GM12878 (cell line): ENCODE measurements around the gene ADAM15. TPM values are rescaled to one million over a fixed set of nuclear protein-coding genes. Genes with fewer than 3 reads are reported as not detected.

Source experiments
- ATAC-seq: fragments of 200-7000 bp; cut with Tn5 transposase; 3 replicates; pipeline ENCODE4 v1.9.1; 2020; ENCODE audit warnings: mild to moderate bottlenecking, moderate library complexity
- BruUV-seq: library from RNA; stranded (reverse); fragments of 400-500 nt; replicated peaks from 2 replicates; lab custom pipeline; 2021; lab: Mats Ljungman, UMichigan
- CTCF ChIA-PET: fragments of 300-600 bp; sonication (Branson Sonifier 250); formaldehyde crosslinking; extraction: SDS; loops from one replicate; lab custom pipeline; 2021; ENCODE audit warnings: inconsistent platforms; lab: Yijun Ruan, JAX
- POLR2A ChIA-PET: fragments of 350-600 bp; formaldehyde crosslinking; extraction: SDS; loops from one replicate; lab custom pipeline; 2021; ENCODE audit warnings: inconsistent platforms; lab: Charles Lee
- RAD21 ChIA-PET: fragments of 300-600 bp; sonication (Branson Sonifier 250); formaldehyde crosslinking; loops from one replicate; lab custom pipeline; 2023; ENCODE audit warnings: antibody characterized with exemption; ENCODE audit not compliant: unreplicated experiment; lab: Charles Lee
- SMC1A ChIA-PET: fragments of 300-600 bp; sonication (Branson Sonifier 250); formaldehyde crosslinking; loops from one replicate; lab custom pipeline; 2023; ENCODE audit not compliant: unreplicated experiment, uncharacterized antibody; lab: Charles Lee
- DNase-seq: peaks from one replicate; pipeline ENCODE4 v3.0.0-alpha.2; 2011; ENCODE audit warnings: low read depth, low spot score
- FAIRE-seq: peaks from 3 replicates; lab custom pipeline; 2011; peaks lifted over from hg19 to GRCh38; lab: Jason Lieb, UNC
- H2AFZ ChIP-seq: 2 replicates; pipeline ENCODE4 v1.6.0; 2011; ENCODE audit warnings: low read depth, low read length, control low read depth; ENCODE audit not compliant: control insufficient read depth
- H3K27ac ChIP-seq: 2 replicates; pipeline ENCODE4 v1.5.1; 2011; ENCODE audit warnings: control low read depth; ENCODE audit not compliant: control insufficient read depth, insufficient read depth
- H3K27me3 ChIP-seq, 2 experiments: replicated peaks in 1 of 2; 2 replicates each; pipeline versions ENCODE4 v1.6.0 to v1.6.1; 2011; ENCODE audit warnings: low read length in 1 of 2; ENCODE audit not compliant: control insufficient read depth in 2 of 2, insufficient read depth in 2 of 2
- H3K36me3 ChIP-seq, 2 experiments: 2 replicates each; pipeline ENCODE4 v1.5.1; 2011; ENCODE audit warnings: low read length in 1 of 2; ENCODE audit not compliant: control insufficient read depth in 2 of 2, insufficient read depth in 2 of 2
- H3K4me1 ChIP-seq: 2 replicates; pipeline ENCODE4 v1.6.1; 2011; ENCODE audit warnings: mild to moderate bottlenecking, low read length, moderate library complexity, mixed read lengths; ENCODE audit not compliant: control insufficient read depth, insufficient read depth
- H3K4me2 ChIP-seq: 2 replicates; pipeline ENCODE4 v1.6.0; 2011; ENCODE audit warnings: control low read depth; ENCODE audit not compliant: control insufficient read depth, insufficient read depth
- H3K4me3 ChIP-seq: fragments of 200-600 bp; sonication (generic); 2 replicates; pipeline ENCODE4 v1.5.1; 2016
- H3K79me2 ChIP-seq: 2 replicates; pipeline ENCODE4 v1.6.0; 2011; ENCODE audit warnings: low read length; ENCODE audit not compliant: control insufficient read depth, insufficient read depth
- H3K9ac ChIP-seq: 2 replicates; pipeline ENCODE4 v1.8.0; 2011; ENCODE audit warnings: low read length, control low read depth, mixed read lengths; ENCODE audit not compliant: control insufficient read depth, insufficient read depth
- H3K9me3 ChIP-seq: replicated peaks from 3 replicates; pipeline ENCODE4 v1.5.1; 2011; ENCODE audit warnings: mild to moderate bottlenecking, low read length; ENCODE audit not compliant: control insufficient read depth, insufficient read depth
- H4K20me1 ChIP-seq: 2 replicates; pipeline ENCODE4 v1.6.0; 2011; ENCODE audit not compliant: control insufficient read depth, insufficient read depth
- BMI1 ChIP-seq: fragments of 450-650 bp; IDR thresholded peaks from 2 replicates; pipeline ENCODE4 v1.6.1; 2016; ENCODE audit warnings: mild to moderate bottlenecking, moderate library complexity, borderline replicate concordance
- CBFB ChIP-seq: IDR thresholded peaks from 2 replicates; pipeline ENCODE4 v1.6.1; 2016; ENCODE audit warnings: antibody characterized with exemption, low read depth
- EED ChIP-seq: sonication (generic); IDR thresholded peaks from 2 replicates; pipeline ENCODE4 v1.6.1; 2016; ENCODE audit warnings: antibody characterized with exemption, low read depth
- KAT2A ChIP-seq: conservative IDR thresholded peaks from 2 replicates; pipeline ENCODE4 v1.6.1; 2011; ENCODE audit warnings: low read depth, low read length; ENCODE audit not compliant: control insufficient read depth
- MEF2B ChIP-seq: fragments of 450-650 bp; IDR thresholded peaks from 2 replicates; pipeline ENCODE4 v1.6.1; 2018; ENCODE audit warnings: mild to moderate bottlenecking, moderate library complexity; ENCODE audit not compliant: partially characterized antibody, poor library complexity, severe bottlenecking
- TCF3 ChIP-seq: IDR thresholded peaks from 2 replicates; pipeline ENCODE4 v1.6.1; 2012; ENCODE audit warnings: low read depth, mild to moderate bottlenecking, low read length, borderline replicate concordance; ENCODE audit not compliant: insufficient read depth
- YY1 ChIP-seq: IDR thresholded peaks from 2 replicates; pipeline ENCODE4 v1.6.1; 2011; ENCODE audit warnings: low read depth, mild to moderate bottlenecking, low read length
- ZNF207 ChIP-seq: fragments of 450-650 bp; IDR thresholded peaks from 2 replicates; pipeline ENCODE4 v1.6.1; 2014; ENCODE audit warnings: antibody characterized with exemption, mild to moderate bottlenecking, borderline replicate concordance
- WGBS: methylation state at CpG from one replicate; pipeline ENCODE4 v1.1.6; 2016; ENCODE audit warnings: low lambda C conversion rate; ENCODE audit not compliant: insufficient replicate concordance, insufficient coverage; ENCODE audit errors: missing lambda C conversion rate; 5-methylcytosine and 5-hydroxymethylcytosine counted together
- in situ Hi-C: fragments of 300-500 bp; cut with MboI; formaldehyde crosslinking; loops from 9 replicates; pipeline ENCODE4 v1.14.3; 2018; ENCODE audit warnings: mixed read lengths
- intact Hi-C: fragments of 100-400 bp; cut with micrococcal nuclease; formaldehyde crosslinking; loops from one replicate; pipeline ENCODE4 v1.14.2; 2022; ENCODE audit not compliant: unreplicated experiment
- polyA plus RNA-seq, 11 experiments: library from polyadenylated mRNA; depleted of rRNA in 4 of 11; unstranded in 6 of 11; stranded (reverse) in 5 of 11; fragments of >200 nt; fragmentation: Nextera tagmentation in 4 of 11; fragmentation: Illumina TruSeq in 1 of 11; extraction: Ambion mirVana in 4 of 11; extraction: Trizol in 1 of 11; gene quantifications; 1 replicate in 1 of 11; 2 replicates in 10 of 11; pipeline versions ENCODE4 v1.2.1 to v1.2.3, GENCODE V29; 2011 to 2016; ENCODE audit warnings: inconsistent platforms in 2 of 11, missing spikeins in 2 of 11, low read depth in 1 of 11
- total RNA-seq, 4 experiments: library from RNA; depleted of rRNA in 3 of 4; stranded (reverse); fragments of >200 nt in 3 of 4; fragmentation: Illumina TruSeq in 1 of 4; extraction: Trizol in 1 of 4; gene quantifications; 2 replicates each; pipeline versions ENCODE4 v1.2.1 to v1.2.3, GENCODE V29; 2013 to 2021

Gene ADAM15
- total and polyA plus RNA-seq, 10 of the 15 experiments (the other 5 are each of a cell fraction or from before 2014, with no cell fraction given) = 0.29 to 38.8 (median 14.7) TPM

- Histone ChIP-seq H4K20me1 (no peaks in the 10 kb centered on the region), H3K27ac (no peak overlapping the region), H3K27me3 (no peaks in the 10 kb centered on the region), H3K4me3 (no peak overlapping the region), H3K9ac (no peak overlapping the region), H2AFZ (no peak overlapping the region), H3K4me1 (peaks cover 13% of the 10 kb centered on the region), H3K79me2 (no peaks in the 10 kb centered on the region; the same call in 1 of the 2 replicates), H3K36me3 (no peaks in the 10 kb centered on the region), H3K9me3 (no peaks in the 10 kb centered on the region), H3K4me2 (no peak overlapping the region)
- no peak for ATAC-seq
- in situ Hi-C loops = no loop called here
- RAD21 ChIA-PET = interaction anchor here (1.0 to 2.0 kb wide), 2 partner anchors 11 to 13 kb away, joined by 3 to 5 read pairs; no protein-coding TSS in a partner anchor
- POLR2A ChIA-PET = no interaction called here
- BruUV-seq = no TSS peak
- intact Hi-C loops = no loop called here
- TF ChIP-seq YY1 = no peak
- TF ChIP-seq BMI1 = no peak
- no peak for TF ChIP-seq EED
- TF ChIP-seq MEF2B = no peak
- TF ChIP-seq KAT2A = no peak
- TF ChIP-seq CBFB = no peak
- TF ChIP-seq ZNF207 = no peak
- TF ChIP-seq TCF3 = no peak
- DNase-seq = no peak
- SMC1A ChIA-PET = no interaction called here
- FAIRE-seq = no peak
- WGBS = 74% methylated on average over 8 of the region's 8 CpGs
- CTCF ChIA-PET = interaction anchor here (1.1 to 6.1 kb wide), 5 partner anchors 9 to 55 kb away, joined by 3 to 121 read pairs (median 7); partner anchors contain the start of gene LENEP
Observed at GRCh38 chr1:155048449-155049334, 2.4 kb upstream of the ADAM15 start.
